ENCODE results near the gene BAD. TPM values are rescaled to one million over a fixed set of nuclear protein-coding genes. Genes with fewer than 3 reads are reported as not detected.

Gene BAD
- total and polyA plus RNA-seq, 2 of the 13 experiments (the other 11 are each of a cell fraction or from before 2014, with no cell fraction given) = 17.9 to 28.5 TPM

DNA sequence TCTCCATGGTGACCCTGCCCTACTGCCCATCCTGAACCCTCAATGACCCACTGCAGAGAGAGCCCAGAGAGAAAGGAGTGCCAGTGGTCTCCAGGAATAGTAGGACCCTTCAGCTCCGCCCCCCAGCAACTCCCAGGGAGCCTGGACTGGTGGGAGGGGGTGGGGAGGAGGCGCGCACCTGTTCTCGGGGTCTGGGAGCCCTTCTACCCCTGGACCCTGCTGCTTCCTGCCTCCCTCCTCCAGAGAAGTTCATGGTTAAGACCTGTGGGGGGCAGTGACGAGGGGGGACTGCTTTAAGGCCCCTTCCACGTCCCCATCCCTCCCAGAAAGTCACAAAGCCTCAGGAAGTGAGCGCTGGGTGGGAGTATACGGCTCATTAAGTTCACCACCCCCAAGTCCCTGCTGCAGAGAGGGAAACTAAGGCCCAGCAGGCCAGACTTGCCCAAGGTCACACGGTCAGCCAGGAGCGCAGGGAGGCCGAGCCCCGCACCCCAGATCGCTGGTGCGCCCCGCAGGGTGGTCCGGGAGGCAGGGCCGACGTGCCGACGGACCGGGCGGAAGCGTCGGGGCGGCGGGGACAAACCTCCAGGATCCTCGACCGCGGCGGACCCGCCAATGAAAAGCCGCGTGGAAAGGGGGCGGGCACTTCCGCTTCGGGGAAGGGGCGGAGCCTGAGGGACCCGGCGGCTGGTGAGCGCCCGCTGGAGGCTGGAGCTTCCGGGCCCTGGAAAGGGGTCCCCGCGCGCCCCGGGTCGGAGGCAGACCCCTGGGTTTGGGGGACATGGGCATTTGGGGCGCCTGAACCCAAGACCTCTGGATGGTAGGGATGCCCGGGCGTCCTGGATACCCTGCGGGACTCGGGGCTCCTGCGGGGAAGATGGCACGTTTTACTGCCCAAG, 58.6 kb downstream of the BAD start, which contains the start of the genes NUDT22 and TRPT1 (continued):
- TF ChIP-seq, protein P1, sequence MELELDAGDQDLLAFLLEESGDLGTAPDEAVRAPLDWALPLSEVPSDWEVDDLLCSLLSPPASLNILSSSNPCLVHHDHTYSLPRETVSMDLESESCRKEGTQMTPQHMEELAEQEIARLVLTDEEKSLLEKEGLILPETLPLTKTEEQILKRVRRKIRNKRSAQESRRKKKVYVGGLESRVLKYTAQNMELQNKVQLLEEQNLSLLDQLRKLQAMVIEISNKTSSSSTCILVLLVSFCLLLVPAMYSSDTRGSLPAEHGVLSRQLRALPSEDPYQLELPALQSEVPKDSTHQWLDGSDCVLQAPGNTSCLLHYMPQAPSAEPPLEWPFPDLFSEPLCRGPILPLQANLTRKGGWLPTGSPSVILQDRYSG (CRISPR knock-in tag; IDR thresholded peaks at IDR 0.05) = no peak
- TF ChIP-seq RARG (CRISPR knock-in tag; IDR thresholded peaks at IDR 0.05; ENCODE audit: low read depth) (no peak), ZFP41 (CRISPR knock-in tag; IDR thresholded peaks at IDR 0.05; ENCODE audit: borderline replicate concordance) (no peak), ESRRA (CRISPR knock-in tag; IDR thresholded peaks at IDR 0.05; ENCODE audit: low read depth) (peak; percentile 56; the same call in 1 of the 2 replicates), MAZ (IDR thresholded peaks at IDR 0.05; ENCODE audit: borderline replicate concordance, low read depth, low read length) (no peak), MAZ (CRISPR knock-in tag; IDR thresholded peaks at IDR 0.05; ENCODE audit: low read depth) (peak; percentile 81; the same call in 1 of the 2 replicates), CCDC6 (CRISPR knock-in tag; IDR thresholded peaks at IDR 0.05) (no peak; the same call in 1 of the 2 replicates), ZNF562 (CRISPR knock-in tag; IDR thresholded peaks at IDR 0.05; ENCODE audit: borderline replicate concordance) (no peak), ZNF30 (CRISPR knock-in tag; IDR thresholded peaks at IDR 0.05) (no peak), ZNF24 (IDR thresholded peaks at IDR 0.05) (no peak), HBP1 (CRISPR knock-in tag; IDR thresholded peaks at IDR 0.05; ENCODE audit: low read depth) (peak; percentile 69; the same call in 1 of the 2 replicates), NRL (CRISPR knock-in tag; IDR thresholded peaks at IDR 0.05; ENCODE audit: borderline replicate concordance) (no peak), KLF6 (CRISPR knock-in tag; IDR thresholded peaks at IDR 0.05) (peak; percentile 31; the same call in 1 of the 2 replicates), PAWR (CRISPR knock-in tag; IDR thresholded peaks at IDR 0.05; ENCODE audit: borderline replicate concordance) (no peak), ETV5 (CRISPR knock-in tag; IDR thresholded peaks at IDR 0.05; ENCODE audit: borderline replicate concordance) (peak; percentile 93), KDM1A (CRISPR knock-in tag; IDR thresholded peaks at IDR 0.05) (no peak), ZNF432 (CRISPR knock-in tag; IDR thresholded peaks at IDR 0.05; ENCODE audit: borderline replicate concordance) (no peak), TBP (CRISPR knock-in tag; IDR thresholded peaks at IDR 0.05) (no peak), PLRG1 (conservative IDR thresholded peaks at IDR 0.05) (no peak), RXRB (CRISPR knock-in tag; IDR thresholded peaks at IDR 0.05; ENCODE audit: borderline replicate concordance) (peak; percentile 65)
- TF ChIP-seq, protein P2, sequence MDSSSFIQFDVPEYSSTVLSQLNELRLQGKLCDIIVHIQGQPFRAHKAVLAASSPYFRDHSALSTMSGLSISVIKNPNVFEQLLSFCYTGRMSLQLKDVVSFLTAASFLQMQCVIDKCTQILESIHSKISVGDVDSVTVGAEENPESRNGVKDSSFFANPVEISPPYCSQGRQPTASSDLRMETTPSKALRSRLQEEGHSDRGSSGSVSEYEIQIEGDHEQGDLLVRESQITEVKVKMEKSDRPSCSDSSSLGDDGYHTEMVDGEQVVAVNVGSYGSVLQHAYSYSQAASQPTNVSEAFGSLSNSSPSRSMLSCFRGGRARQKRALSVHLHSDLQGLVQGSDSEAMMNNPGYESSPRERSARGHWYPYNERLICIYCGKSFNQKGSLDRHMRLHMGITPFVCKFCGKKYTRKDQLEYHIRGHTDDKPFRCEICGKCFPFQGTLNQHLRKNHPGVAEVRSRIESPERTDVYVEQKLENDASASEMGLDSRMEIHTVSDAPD (CRISPR knock-in tag; IDR thresholded peaks at IDR 0.05) = no peak
- TF ChIP-seq, protein P3, sequence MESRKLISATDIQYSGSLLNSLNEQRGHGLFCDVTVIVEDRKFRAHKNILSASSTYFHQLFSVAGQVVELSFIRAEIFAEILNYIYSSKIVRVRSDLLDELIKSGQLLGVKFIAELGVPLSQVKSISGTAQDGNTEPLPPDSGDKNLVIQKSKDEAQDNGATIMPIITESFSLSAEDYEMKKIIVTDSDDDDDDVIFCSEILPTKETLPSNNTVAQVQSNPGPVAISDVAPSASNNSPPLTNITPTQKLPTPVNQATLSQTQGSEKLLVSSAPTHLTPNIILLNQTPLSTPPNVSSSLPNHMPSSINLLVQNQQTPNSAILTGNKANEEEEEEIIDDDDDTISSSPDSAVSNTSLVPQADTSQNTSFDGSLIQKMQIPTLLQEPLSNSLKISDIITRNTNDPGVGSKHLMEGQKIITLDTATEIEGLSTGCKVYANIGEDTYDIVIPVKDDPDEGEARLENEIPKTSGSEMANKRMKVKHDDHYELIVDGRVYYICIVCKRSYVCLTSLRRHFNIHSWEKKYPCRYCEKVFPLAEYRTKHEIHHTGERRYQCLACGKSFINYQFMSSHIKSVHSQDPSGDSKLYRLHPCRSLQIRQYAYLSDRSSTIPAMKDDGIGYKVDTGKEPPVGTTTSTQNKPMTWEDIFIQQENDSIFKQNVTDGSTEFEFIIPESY (CRISPR knock-in tag; IDR thresholded peaks at IDR 0.05) = no peak
- TF ChIP-seq, protein P4, sequence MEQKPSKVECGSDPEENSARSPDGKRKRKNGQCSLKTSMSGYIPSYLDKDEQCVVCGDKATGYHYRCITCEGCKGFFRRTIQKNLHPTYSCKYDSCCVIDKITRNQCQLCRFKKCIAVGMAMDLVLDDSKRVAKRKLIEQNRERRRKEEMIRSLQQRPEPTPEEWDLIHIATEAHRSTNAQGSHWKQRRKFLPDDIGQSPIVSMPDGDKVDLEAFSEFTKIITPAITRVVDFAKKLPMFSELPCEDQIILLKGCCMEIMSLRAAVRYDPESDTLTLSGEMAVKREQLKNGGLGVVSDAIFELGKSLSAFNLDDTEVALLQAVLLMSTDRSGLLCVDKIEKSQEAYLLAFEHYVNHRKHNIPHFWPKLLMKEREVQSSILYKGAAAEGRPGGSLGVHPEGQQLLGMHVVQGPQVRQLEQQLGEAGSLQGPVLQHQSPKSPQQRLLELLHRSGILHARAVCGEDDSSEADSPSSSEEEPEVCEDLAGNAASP (CRISPR knock-in tag; IDR thresholded peaks at IDR 0.05; ENCODE audit: borderline replicate concordance) = no peak
